Measurements from ENCODE around the gene BICC1.

- TF ChIP-seq CTCF (IDR thresholded peaks at IDR 0.05) = no peak
- no peak for TF ChIP-seq EP300 (IDR thresholded peaks at IDR 0.05)
- no peak for TF ChIP-seq POLR2A (IDR thresholded peaks at IDR 0.05)
Measured at GRCh38 chr10:58844680-58845079, 332.0 kb downstream of the BICC1 start.

Data from upper lobe of left lung (tissue), 4 donors.